ENCODE measurements around the gene EPB42. TPM values are rescaled to one million over a fixed set of nuclear protein-coding genes. Genes with fewer than 3 reads are reported as not detected.

EPB42 gene
- total RNA-seq, 1 experiment from 2014 or later = not detected

- Histone ChIP-seq H3K4me1 (no peaks in the 10 kb centered on the region), H3K27me3 (replicated peaks; ENCODE audit: control insufficient read depth, insufficient read depth, low read length) (peaks cover 1% of the 10 kb centered on the region; the same call in 1 of the 2 replicates), H3K36me3 (ENCODE audit: control insufficient read depth, insufficient read depth, low read length) (no peaks in the 10 kb centered on the region), H3K9me3 (no peaks in the 10 kb centered on the region), H3K4me3 (ENCODE audit: low read depth, low read length) (no peak overlapping the region)
- ChIA-PET POLR2A (no interaction called here), CTCF (interaction anchor here (0.7 to 3.8 kb wide), 2 partner anchors 75 to 703 kb away, joined by 3 to 19 read pairs; no protein-coding TSS in a partner anchor)
- no peaks in the 10 kb centered on the region for H3K36me3 Mint-ChIP-seq (ENCODE audit: insufficient read depth, unreplicated experiment)
- H3K9me3 Mint-ChIP-seq (ENCODE audit: unreplicated experiment) = no peaks in the 10 kb centered on the region
- DNase-seq = no peak
- TF ChIP-seq, protein P1, sequence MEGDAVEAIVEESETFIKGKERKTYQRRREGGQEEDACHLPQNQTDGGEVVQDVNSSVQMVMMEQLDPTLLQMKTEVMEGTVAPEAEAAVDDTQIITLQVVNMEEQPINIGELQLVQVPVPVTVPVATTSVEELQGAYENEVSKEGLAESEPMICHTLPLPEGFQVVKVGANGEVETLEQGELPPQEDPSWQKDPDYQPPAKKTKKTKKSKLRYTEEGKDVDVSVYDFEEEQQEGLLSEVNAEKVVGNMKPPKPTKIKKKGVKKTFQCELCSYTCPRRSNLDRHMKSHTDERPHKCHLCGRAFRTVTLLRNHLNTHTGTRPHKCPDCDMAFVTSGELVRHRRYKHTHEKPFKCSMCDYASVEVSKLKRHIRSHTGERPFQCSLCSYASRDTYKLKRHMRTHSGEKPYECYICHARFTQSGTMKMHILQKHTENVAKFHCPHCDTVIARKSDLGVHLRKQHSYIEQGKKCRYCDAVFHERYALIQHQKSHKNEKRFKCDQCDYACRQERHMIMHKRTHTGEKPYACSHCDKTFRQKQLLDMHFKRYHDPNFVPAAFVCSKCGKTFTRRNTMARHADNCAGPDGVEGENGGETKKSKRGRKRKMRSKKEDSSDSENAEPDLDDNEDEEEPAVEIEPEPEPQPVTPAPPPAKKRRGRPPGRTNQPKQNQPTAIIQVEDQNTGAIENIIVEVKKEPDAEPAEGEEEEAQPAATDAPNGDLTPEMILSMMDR (IDR thresholded peaks at IDR 0.05; ENCODE audit: insufficient read depth in 1 of 2, low read depth in 1 of 2, low read length in 1 of 2, severe bottlenecking in 1 of 2, unreplicated experiment in 1 of 2) = no peak
- intact Hi-C loops (cut with micrococcal nuclease; ENCODE audit: unreplicated experiment) = no loop called here
- H3K27ac Mint-ChIP-seq (ENCODE audit: unreplicated experiment) = no peak overlapping the region
- peaks cover 2% of the 10 kb centered on the region for H3K27me3 Mint-ChIP-seq (ENCODE audit: insufficient read depth, unreplicated experiment)
- peaks cover 7% of the 10 kb centered on the region for H3K4me1 Mint-ChIP-seq (ENCODE audit: low read depth, unreplicated experiment)
- no peak overlapping the region for H3K4me3 Mint-ChIP-seq (ENCODE audit: unreplicated experiment)
- BruUV-seq (replicated peaks) = no TSS peak
These were observed 10.6 kb downstream of the EPB42 start for GRCh38 chr15:43210172-43210745.

- H3K4me3 ChIP-seq (ENCODE audit: low read depth, low read length) = no peak overlapping the region
- Mint-ChIP-seq H3K27ac (ENCODE audit: unreplicated experiment) (no peak overlapping the region), H3K9me3 (ENCODE audit: unreplicated experiment) (no peaks in the 10 kb centered on the region), H3K4me3 (ENCODE audit: unreplicated experiment) (no peak overlapping the region), H3K36me3 (ENCODE audit: insufficient read depth, unreplicated experiment) (no peaks in the 10 kb centered on the region), H3K4me1 (ENCODE audit: low read depth, unreplicated experiment) (peaks cover 8% of the 10 kb centered on the region), H3K27me3 (ENCODE audit: insufficient read depth, unreplicated experiment) (peaks cover 4% of the 10 kb centered on the region)
- TF ChIP-seq, protein P1 (IDR thresholded peaks at IDR 0.05; ENCODE audit: insufficient read depth in 1 of 2, low read depth in 1 of 2, low read length in 1 of 2, severe bottlenecking in 1 of 2, unreplicated experiment in 1 of 2) = peak in 1 of 2 experiments; percentile 34
- BruUV-seq (replicated peaks) = no TSS peak
- H3K27me3 ChIP-seq (replicated peaks; ENCODE audit: control insufficient read depth, insufficient read depth, low read length) = peaks cover 1% of the 10 kb centered on the region; the same call in 1 of the 2 replicates
- H3K36me3 ChIP-seq (ENCODE audit: control insufficient read depth, insufficient read depth, low read length) = no peaks in the 10 kb centered on the region
- H3K9me3 ChIP-seq = no peaks in the 10 kb centered on the region
- peak; percentile 47 to 59 for DNase-seq
- H3K4me1 ChIP-seq = no peaks in the 10 kb centered on the region; the same call in 1 of the 2 replicates
- intact Hi-C loops (cut with micrococcal nuclease; ENCODE audit: unreplicated experiment) = loop anchor here (5.0 to 10.0 kb wide), 2 partner anchors 78 to 504 kb away; no protein-coding TSS in a partner anchor
- ChIA-PET POLR2A (no interaction called here), CTCF (interaction anchor here (1.0 to 3.8 kb wide), 2 partner anchors 10 to 76 kb away, joined by 3 to 19 read pairs; no protein-coding TSS in a partner anchor)
These were observed 11.6 kb downstream of the EPB42 start for GRCh38 chr15:43209059-43209824.
